Measurements from ENCODE around the gene NFATC1.

The NFATC1 gene

GRCh38 chr18:79516441-79516931 is 120.8 kb downstream of the NFATC1 start:
- TF ChIP-seq, protein P1, sequence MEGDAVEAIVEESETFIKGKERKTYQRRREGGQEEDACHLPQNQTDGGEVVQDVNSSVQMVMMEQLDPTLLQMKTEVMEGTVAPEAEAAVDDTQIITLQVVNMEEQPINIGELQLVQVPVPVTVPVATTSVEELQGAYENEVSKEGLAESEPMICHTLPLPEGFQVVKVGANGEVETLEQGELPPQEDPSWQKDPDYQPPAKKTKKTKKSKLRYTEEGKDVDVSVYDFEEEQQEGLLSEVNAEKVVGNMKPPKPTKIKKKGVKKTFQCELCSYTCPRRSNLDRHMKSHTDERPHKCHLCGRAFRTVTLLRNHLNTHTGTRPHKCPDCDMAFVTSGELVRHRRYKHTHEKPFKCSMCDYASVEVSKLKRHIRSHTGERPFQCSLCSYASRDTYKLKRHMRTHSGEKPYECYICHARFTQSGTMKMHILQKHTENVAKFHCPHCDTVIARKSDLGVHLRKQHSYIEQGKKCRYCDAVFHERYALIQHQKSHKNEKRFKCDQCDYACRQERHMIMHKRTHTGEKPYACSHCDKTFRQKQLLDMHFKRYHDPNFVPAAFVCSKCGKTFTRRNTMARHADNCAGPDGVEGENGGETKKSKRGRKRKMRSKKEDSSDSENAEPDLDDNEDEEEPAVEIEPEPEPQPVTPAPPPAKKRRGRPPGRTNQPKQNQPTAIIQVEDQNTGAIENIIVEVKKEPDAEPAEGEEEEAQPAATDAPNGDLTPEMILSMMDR (IDR thresholded peaks at IDR 0.05; ENCODE audit: low read depth, low read length, missing control alignments) = no peak
- no peak overlapping the region for H3K4me3 ChIP-seq (replicated peaks; ENCODE audit: low read depth, low read length)
- DNase-seq (ENCODE audit: extremely low read depth, low read depth) = no peak

DNA sequence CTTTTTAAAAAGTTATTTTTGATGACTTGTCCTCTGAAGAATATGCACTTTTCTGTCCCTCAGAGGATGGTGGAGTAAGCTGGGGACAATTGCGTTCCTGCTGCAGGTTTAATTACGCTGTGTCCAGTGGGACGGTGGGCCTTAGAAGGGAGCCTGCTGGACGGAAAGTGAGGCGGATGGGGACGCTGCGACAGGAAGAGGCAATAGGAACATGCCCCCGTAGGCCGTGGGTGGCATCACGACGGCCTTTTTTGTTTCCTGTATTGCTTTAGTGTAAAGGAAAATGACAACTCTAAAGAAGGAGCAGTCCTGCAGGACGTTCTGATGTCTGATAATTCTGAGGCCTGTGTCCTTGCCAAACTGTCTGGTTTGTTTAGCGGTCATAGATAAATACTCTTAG is 121.6 kb downstream of the NFATC1 start:
- no peak overlapping the region for H3K4me3 ChIP-seq (replicated peaks; ENCODE audit: low read depth, low read length)
- TF ChIP-seq, protein P1 (IDR thresholded peaks at IDR 0.05; ENCODE audit: low read depth, low read length, missing control alignments) = no peak
- no peak for DNase-seq (ENCODE audit: extremely low read depth, low read depth)

GRCh38 chr18:79518028-79518682 is 122.4 kb downstream of the NFATC1 start:
- H3K4me3 ChIP-seq (replicated peaks; ENCODE audit: low read depth, low read length) = no peak overlapping the region
- no peak for DNase-seq (ENCODE audit: extremely low read depth, low read depth)
- TF ChIP-seq, protein P1 (IDR thresholded peaks at IDR 0.05; ENCODE audit: low read depth, low read length, missing control alignments) = no peak

GRCh38 chr18:79518683-79519128 is 123.0 kb downstream of the NFATC1 start:
- TF ChIP-seq, protein P1 (IDR thresholded peaks at IDR 0.05; ENCODE audit: low read depth, low read length, missing control alignments) = no peak
- no peak for DNase-seq (ENCODE audit: extremely low read depth, low read depth)

DNA sequence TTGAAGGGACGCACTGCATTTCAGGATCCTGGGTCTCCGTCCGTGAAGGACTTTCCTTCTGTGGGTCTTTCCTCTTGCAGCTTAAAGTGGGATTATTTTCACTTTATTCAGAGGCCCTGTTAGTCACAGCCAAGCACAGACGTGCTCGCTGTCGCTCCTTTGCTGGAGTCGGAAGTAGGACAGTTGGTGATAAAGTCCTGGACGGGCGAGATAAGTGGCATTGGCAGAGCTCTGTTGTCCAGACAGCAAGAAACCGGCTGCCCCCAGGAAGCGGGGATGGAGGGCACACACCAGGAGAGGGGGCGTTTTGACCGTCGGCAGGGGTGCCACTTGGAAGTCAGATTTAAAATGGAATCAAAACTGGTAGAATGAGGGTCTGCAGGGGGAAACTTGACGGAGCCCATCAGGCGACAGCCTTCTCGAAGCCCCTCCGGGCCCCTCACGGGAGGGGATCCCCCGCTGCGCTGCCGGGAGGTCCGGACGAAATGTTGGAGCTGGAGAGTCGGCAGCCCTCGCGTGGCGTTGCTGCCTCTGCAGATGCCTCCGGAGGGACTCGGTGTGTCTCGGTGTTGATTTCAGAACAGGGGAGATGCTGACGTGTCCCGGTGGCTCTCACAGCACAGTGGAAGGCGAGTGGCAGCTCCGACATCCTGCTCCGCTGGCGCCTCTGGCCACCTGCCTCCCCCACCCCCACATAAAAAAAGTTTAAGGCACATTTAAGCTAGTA is 124.2 kb downstream of the NFATC1 start:
- TF ChIP-seq, protein P1 (IDR thresholded peaks at IDR 0.05; ENCODE audit: low read depth, low read length, missing control alignments) = no peak
- H3K4me3 ChIP-seq (replicated peaks; ENCODE audit: low read depth, low read length) = no peak overlapping the region
- no peak for DNase-seq (ENCODE audit: extremely low read depth, low read depth)

More at GRCh38 chr18:79518683-79519128, 123.0 kb downstream of the NFATC1 start:
- H3K4me3 ChIP-seq (replicated peaks; ENCODE audit: low read depth, low read length) = no peak overlapping the region

DNA sequence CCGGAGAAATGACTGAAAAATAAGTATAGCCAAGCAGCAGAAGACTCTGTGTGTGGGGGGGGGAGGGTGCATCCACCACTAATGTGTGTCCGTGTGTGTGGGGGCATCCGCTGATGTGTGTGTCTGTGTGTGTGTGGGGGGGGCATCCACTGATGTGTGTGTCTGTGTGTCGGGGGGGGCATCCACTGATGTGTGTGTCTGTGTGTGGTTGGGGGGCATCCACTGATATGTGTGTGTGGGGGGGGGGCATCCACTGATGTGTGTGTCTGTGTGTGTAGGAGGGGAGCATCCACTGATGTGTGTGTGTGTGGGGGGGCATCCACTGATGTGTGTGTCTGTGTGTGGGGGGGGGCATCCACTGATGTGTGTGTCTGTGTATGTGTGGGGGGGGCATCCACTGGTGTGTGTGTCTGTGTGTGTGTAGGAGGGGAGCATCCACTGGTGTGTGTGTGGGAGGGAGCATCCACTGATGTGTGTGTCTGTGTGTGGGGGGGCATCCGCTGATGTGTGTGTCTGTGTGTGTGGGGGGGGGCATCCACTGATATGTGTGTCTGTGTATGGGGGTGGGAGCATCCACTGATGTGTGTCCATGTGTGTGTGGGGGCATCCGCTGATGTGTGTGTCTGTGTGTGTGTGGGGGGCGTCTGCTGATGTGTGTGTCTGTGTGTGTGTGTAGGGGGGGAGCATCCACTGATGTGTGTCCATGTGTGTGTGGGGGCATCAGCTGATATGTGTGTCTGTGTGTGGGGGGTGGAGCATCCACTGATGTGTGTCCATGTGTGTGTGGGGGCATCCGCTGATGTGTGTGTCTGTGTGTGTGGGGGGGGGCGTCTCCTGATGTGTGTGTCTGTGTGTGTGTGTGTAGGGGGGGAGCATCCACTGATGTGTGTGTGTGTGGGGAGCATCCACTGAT is 125.0 kb downstream of the NFATC1 start:
- no peak overlapping the region for H3K4me3 ChIP-seq (replicated peaks; ENCODE audit: low read depth, low read length)
- no peak for DNase-seq (ENCODE audit: extremely low read depth, low read depth)
- TF ChIP-seq, protein P1 (IDR thresholded peaks at IDR 0.05; ENCODE audit: low read depth, low read length, missing control alignments) = no peak

Data from HFF-Myc (cell line).